Ishikawa (cell line): ENCODE data around the gene PXDN.

ENCODE experiments used
- CEBPB ChIP-seq: IDR thresholded peaks from 2 replicates; pipeline ENCODE4 v1.6.1; 2012
- EGR1 ChIP-seq: IDR thresholded peaks from 2 replicates; pipeline ENCODE4 v1.6.1; 2012
- EP300 ChIP-seq: IDR thresholded peaks from 2 replicates; pipeline ENCODE4 v1.6.1; 2012; ENCODE audit warnings: borderline replicate concordance
- FOXM1 ChIP-seq: IDR thresholded peaks from 2 replicates; pipeline ENCODE4 v1.6.1; 2012; ENCODE audit warnings: low read depth, borderline replicate concordance
- MAX ChIP-seq: IDR thresholded peaks from 2 replicates; pipeline ENCODE4 v1.6.1; 2012
- NFIC ChIP-seq: IDR thresholded peaks from 2 replicates; pipeline ENCODE4 v1.6.1; 2012
- RAD21 ChIP-seq: IDR thresholded peaks from 2 replicates; pipeline ENCODE4 v1.6.1; 2012; ENCODE audit warnings: low read depth
- REST ChIP-seq: IDR thresholded peaks from 2 replicates; pipeline ENCODE4 v1.6.1; 2012; ENCODE audit warnings: low read depth, mild to moderate bottlenecking
- TAF1 ChIP-seq: IDR thresholded peaks from 2 replicates; pipeline ENCODE4 v1.6.1; 2012; ENCODE audit warnings: low read depth, mild to moderate bottlenecking
- TCF12 ChIP-seq: IDR thresholded peaks from 2 replicates; pipeline ENCODE4 v1.6.1; 2012; ENCODE audit warnings: low read depth
- TEAD4 ChIP-seq: IDR thresholded peaks from 2 replicates; pipeline ENCODE4 v1.6.1; 2012
- YY1 ChIP-seq: IDR thresholded peaks from 2 replicates; pipeline ENCODE4 v1.6.1; 2012; ENCODE audit warnings: low read depth

DNA sequence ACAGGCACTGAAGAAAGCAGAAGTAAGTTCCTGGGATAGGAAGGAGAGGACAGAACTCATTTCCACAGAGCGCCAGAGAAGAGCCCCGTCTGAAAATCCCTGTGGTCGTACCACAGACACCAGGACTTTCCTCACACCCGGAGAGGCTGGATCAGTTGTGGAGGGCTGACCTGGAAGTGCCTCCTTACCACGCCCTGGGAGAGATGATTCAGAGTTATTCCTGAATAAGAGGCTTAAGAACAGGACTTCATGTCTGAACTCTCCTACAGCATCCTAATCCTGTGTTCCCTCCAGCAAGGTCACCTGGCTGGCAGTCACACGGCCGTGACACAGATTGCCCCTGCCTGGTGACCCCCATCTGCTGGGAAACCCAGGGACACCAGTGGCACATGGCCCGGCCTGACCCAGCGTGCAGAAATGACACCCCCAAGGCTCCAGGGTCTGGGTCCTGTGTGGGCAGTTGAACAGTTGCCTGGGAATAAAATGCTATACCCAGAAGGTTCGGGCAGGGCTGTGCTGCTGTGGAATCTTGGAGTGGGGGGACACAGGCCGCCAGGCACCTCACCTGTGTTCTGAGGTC is 105.9 kb downstream of the PXDN start:
- TF ChIP-seq YY1: no peak
- no peak for TF ChIP-seq TEAD4
- TF ChIP-seq REST: no peak
- TF ChIP-seq EP300: no peak
- TF ChIP-seq CEBPB: no peak
- no peak for TF ChIP-seq RAD21
- TF ChIP-seq MAX: no peak
- no peak for TF ChIP-seq FOXM1
- TF ChIP-seq TAF1: no peak
- TF ChIP-seq EGR1: no peak
- no peak for TF ChIP-seq TCF12
- no peak for TF ChIP-seq NFIC
